ENCODE data around the gene CHCHD6.

DNA sequence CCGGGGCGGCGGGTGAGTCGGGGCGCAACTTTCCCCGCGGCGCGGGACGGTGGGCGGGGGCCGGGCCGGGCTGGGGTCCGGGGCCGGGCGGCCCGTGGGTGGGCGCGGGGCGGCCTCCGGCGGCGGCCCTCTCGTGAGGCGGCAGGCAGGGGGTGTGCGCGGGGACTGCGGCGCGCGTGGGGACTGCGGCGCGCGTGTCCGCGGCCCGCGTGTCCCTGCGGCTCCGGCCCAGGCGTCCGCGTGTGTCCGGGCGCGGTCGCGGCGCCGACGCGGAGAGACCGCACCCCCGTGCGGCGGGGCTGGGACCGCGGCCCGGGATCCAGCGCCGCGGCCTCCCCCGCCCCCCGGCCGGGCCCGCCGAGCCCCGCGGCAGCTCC lies 279.2 kb downstream of the CHCHD6 start:
- TF ChIP-seq, protein P1, sequence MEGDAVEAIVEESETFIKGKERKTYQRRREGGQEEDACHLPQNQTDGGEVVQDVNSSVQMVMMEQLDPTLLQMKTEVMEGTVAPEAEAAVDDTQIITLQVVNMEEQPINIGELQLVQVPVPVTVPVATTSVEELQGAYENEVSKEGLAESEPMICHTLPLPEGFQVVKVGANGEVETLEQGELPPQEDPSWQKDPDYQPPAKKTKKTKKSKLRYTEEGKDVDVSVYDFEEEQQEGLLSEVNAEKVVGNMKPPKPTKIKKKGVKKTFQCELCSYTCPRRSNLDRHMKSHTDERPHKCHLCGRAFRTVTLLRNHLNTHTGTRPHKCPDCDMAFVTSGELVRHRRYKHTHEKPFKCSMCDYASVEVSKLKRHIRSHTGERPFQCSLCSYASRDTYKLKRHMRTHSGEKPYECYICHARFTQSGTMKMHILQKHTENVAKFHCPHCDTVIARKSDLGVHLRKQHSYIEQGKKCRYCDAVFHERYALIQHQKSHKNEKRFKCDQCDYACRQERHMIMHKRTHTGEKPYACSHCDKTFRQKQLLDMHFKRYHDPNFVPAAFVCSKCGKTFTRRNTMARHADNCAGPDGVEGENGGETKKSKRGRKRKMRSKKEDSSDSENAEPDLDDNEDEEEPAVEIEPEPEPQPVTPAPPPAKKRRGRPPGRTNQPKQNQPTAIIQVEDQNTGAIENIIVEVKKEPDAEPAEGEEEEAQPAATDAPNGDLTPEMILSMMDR (IDR thresholded peaks at IDR 0.05): peak in 1 of 6 experiments; percentile 35
- no peak for TF ChIP-seq POLR2A (IDR thresholded peaks at IDR 0.05)

All from adrenal gland (tissue), 5 donors.